Ishikawa (cell line): Measurements from ENCODE around the gene GCN1.

Experiments
- CEBPB ChIP-seq: IDR thresholded peaks from 2 replicates; pipeline ENCODE4 v1.6.1; 2012
- CREB1 ChIP-seq: IDR thresholded peaks from 2 replicates; pipeline ENCODE4 v1.6.1; 2012; ENCODE audit warnings: low read depth
- EGR1 ChIP-seq: IDR thresholded peaks from 2 replicates; pipeline ENCODE4 v1.6.1; 2012
- EP300 ChIP-seq: IDR thresholded peaks from 2 replicates; pipeline ENCODE4 v1.6.1; 2012; ENCODE audit warnings: borderline replicate concordance
- MAX ChIP-seq: IDR thresholded peaks from 2 replicates; pipeline ENCODE4 v1.6.1; 2012
- NFIC ChIP-seq: IDR thresholded peaks from 2 replicates; pipeline ENCODE4 v1.6.1; 2012
- RAD21 ChIP-seq: IDR thresholded peaks from 2 replicates; pipeline ENCODE4 v1.6.1; 2012; ENCODE audit warnings: low read depth
- TAF1 ChIP-seq: IDR thresholded peaks from 2 replicates; pipeline ENCODE4 v1.6.1; 2012; ENCODE audit warnings: low read depth, mild to moderate bottlenecking
- TCF12 ChIP-seq: IDR thresholded peaks from 2 replicates; pipeline ENCODE4 v1.6.1; 2012; ENCODE audit warnings: low read depth
- TEAD4 ChIP-seq: IDR thresholded peaks from 2 replicates; pipeline ENCODE4 v1.6.1; 2012
- USF1 ChIP-seq: IDR thresholded peaks from 2 replicates; pipeline ENCODE4 v1.6.1; 2012
- YY1 ChIP-seq: IDR thresholded peaks from 2 replicates; pipeline ENCODE4 v1.6.1; 2012; ENCODE audit warnings: low read depth
- ZBTB7A ChIP-seq: IDR thresholded peaks from 2 replicates; pipeline ENCODE4 v1.6.1; 2012; ENCODE audit warnings: low read depth
- TF ChIP-seq, protein P1 (sequence below): IDR thresholded peaks from 2 replicates; pipeline ENCODE4 v1.6.1; 2012; ENCODE audit warnings: low read depth, mild to moderate bottlenecking

GRCh38 chr12:120222288-120222832 is 27.8 kb upstream of the GCN1 start:
- no peak for TF ChIP-seq TAF1
- TF ChIP-seq TCF12: no peak
- TF ChIP-seq TEAD4: no peak
- no peak for TF ChIP-seq ZBTB7A
- TF ChIP-seq YY1: no peak
- TF ChIP-seq RAD21: no peak
- TF ChIP-seq MAX: no peak
- no peak for TF ChIP-seq CEBPB
- TF ChIP-seq NFIC: no peak
- TF ChIP-seq, protein P1, sequence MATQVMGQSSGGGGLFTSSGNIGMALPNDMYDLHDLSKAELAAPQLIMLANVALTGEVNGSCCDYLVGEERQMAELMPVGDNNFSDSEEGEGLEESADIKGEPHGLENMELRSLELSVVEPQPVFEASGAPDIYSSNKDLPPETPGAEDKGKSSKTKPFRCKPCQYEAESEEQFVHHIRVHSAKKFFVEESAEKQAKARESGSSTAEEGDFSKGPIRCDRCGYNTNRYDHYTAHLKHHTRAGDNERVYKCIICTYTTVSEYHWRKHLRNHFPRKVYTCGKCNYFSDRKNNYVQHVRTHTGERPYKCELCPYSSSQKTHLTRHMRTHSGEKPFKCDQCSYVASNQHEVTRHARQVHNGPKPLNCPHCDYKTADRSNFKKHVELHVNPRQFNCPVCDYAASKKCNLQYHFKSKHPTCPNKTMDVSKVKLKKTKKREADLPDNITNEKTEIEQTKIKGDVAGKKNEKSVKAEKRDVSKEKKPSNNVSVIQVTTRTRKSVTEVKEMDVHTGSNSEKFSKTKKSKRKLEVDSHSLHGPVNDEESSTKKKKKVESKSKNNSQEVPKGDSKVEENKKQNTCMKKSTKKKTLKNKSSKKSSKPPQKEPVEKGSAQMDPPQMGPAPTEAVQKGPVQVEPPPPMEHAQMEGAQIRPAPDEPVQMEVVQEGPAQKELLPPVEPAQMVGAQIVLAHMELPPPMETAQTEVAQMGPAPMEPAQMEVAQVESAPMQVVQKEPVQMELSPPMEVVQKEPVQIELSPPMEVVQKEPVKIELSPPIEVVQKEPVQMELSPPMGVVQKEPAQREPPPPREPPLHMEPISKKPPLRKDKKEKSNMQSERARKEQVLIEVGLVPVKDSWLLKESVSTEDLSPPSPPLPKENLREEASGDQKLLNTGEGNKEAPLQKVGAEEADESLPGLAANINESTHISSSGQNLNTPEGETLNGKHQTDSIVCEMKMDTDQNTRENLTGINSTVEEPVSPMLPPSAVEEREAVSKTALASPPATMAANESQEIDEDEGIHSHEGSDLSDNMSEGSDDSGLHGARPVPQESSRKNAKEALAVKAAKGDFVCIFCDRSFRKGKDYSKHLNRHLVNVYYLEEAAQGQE: no peak
- TF ChIP-seq CREB1: no peak
- TF ChIP-seq EP300: no peak
- no peak for TF ChIP-seq USF1
- no peak for TF ChIP-seq EGR1
